Skeletal muscle satellite cell (primary cell): ENCODE measurements around the gene ZSWIM5.
"Not testable (repeated sequence)": the region's sequence is repeated elsewhere in the genome, so short reads cannot be mapped to it uniquely, and the experiment has no call there.

Experiments used
- H3K27me3 ChIP-seq: 2 replicates; pipeline ENCODE4 v1.7.0; 2013; ENCODE audit warnings: low read length; ENCODE audit not compliant: control insufficient read depth, insufficient read depth
- H3K36me3 ChIP-seq: 2 replicates; pipeline ENCODE4 v1.7.0; 2013; ENCODE audit warnings: mild to moderate bottlenecking, control low read depth, low read length; ENCODE audit not compliant: insufficient read depth
- H3K4me1 ChIP-seq: 2 replicates; pipeline ENCODE4 v1.7.0; 2013; ENCODE audit warnings: low read length; ENCODE audit not compliant: control insufficient read depth, insufficient read depth
- H3K4me2 ChIP-seq: 2 replicates; pipeline ENCODE4 v1.7.0; 2013; ENCODE audit warnings: mild to moderate bottlenecking, low read length
- H3K4me3 ChIP-seq: 2 replicates; pipeline ENCODE4 v1.7.0; 2013; ENCODE audit warnings: low read length
- H3K9ac ChIP-seq: 2 replicates; pipeline ENCODE4 v1.7.0; 2013; ENCODE audit warnings: mild to moderate bottlenecking, low read depth, low read length, moderate library complexity
- H3K9me3 ChIP-seq: replicated peaks from 2 replicates; pipeline ENCODE4 v1.7.0; 2013; ENCODE audit warnings: mild to moderate bottlenecking, control low read depth, low read length

Gene ZSWIM5

DNA sequence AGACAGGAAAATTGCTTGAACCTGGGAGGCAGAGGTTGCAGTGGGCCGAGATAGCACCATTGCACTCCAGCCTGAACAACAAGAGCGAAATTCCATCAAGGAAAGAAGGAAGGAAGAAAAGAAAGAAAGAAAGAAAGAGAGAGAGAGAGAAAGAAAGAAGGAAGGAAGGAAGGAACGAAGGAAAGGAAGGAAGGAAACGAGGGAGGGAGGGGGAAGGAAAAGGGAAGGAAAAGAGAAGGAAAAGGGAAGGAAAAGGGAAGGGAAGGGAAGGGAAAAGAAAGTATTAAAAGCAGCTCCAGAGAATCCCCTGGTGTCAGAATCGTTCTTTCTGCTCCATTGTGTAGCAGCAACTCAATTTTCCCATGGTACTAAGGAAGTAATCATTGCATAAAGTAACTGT lies 19.2 kb upstream of the ZSWIM5 start:
- Histone ChIP-seq H3K4me2 (no peak overlapping the region), H3K4me3 (no peak overlapping the region), H3K9me3 (no peaks in the 10 kb centered on the region), H3K36me3 (no peaks in the 10 kb centered on the region), H3K4me1 (no peaks in the 10 kb centered on the region), H3K9ac (no peak overlapping the region), H3K27me3 (peaks cover 6% of the 10 kb centered on the region)

DNA sequence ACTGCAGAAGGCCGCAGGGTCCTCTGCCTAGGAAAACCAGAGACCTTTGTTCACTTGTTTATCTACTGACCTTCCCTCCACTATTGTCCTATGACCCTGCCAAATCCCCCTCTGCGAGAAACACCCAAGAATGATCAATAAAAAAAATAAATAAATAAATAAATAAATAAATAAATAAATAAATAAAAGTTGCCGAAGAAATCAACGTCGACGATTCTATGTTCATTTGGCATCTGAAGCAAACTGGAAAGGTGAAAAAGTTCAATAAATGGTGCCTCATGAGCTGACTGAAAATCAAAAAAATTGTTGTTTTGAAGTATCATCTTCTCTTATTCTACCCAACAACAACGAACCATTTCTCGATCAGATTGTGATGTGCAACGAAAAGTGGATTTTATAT lies 17.3 kb upstream of the ZSWIM5 start:
- H3K36me3 ChIP-seq, H3K9me3 ChIP-seq, H3K4me1 ChIP-seq, H3K9ac ChIP-seq, H3K4me3 ChIP-seq, H3K4me2 ChIP-seq: not testable (repeated sequence)
- H3K27me3 ChIP-seq = peaks cover 18% of the 10 kb centered on the region

DNA sequence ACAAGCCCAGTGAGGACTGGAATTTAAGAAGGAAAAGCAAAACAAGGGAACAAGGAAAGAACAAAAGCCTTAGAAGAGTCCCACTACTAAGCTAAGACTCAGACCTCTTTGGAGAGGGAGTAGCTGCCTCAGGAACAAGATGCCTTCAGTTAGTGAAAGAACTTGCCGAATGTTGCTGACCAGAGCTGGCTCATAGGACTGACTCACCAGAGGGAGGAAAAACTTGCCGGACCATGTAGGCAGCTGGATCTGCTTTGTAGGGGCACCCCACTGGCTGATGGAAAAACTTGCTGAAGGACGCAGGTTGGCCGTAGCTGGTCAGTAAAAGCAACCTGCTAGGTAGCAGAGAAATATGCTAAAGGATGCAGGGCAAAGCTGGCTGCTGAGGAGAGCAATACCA lies 15.3 kb upstream of the ZSWIM5 start:
- no peaks in the 10 kb centered on the region for H3K9me3 ChIP-seq
- H3K9ac ChIP-seq = no peak overlapping the region
- H3K4me3 ChIP-seq = no peak overlapping the region
- H3K4me2 ChIP-seq = no peak overlapping the region
- no peaks in the 10 kb centered on the region for H3K36me3 ChIP-seq
- peaks cover 28% of the 10 kb centered on the region for H3K27me3 ChIP-seq
- no peaks in the 10 kb centered on the region for H3K4me1 ChIP-seq

DNA sequence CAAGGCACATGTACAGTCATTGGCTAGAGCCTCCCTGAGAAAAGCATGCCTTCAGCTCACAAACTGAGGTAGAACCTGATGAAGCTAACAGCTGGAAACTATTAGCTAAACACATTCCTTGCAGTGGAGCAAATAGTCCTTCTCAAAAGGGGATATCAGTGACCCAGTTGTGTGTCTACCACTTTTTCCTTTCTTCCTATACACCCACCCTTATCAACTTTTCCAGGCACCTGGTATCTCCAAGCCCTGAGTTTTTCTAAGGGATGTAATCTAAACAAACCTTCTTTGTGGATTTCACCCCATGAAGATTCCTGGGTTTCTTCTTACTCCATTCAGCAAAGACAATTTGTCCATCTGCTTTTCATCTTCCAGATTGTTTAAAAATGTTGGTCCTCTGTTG lies 10.5 kb upstream of the ZSWIM5 start:
- no peaks in the 10 kb centered on the region for H3K9me3 ChIP-seq
- no peak overlapping the region for H3K4me3 ChIP-seq
- H3K9ac ChIP-seq = no peak overlapping the region
- no peak overlapping the region for H3K4me2 ChIP-seq
- H3K27me3 ChIP-seq = peaks cover 39% of the 10 kb centered on the region
- no peaks in the 10 kb centered on the region for H3K4me1 ChIP-seq
- no peaks in the 10 kb centered on the region for H3K36me3 ChIP-seq

DNA sequence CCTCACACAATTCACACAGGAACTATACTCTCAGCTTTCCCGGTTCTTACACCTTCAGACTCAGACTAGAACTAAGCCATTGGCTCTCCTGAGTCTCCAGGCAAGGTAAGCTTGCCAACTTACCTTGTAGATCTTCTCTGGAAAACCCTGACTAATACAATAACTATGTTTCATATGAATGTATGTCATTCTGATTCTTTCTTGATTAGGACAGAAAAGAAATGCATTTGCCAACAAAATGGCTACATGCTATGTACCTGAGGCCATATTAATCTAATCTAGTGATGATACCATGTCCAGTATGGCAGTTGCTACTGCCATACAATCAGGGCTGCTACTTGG lies 9.8 kb upstream of the ZSWIM5 start:
- H3K4me2 ChIP-seq = no peak overlapping the region
- H3K4me1 ChIP-seq = no peaks in the 10 kb centered on the region
- no peaks in the 10 kb centered on the region for H3K36me3 ChIP-seq
- no peak overlapping the region for H3K4me3 ChIP-seq
- no peaks in the 10 kb centered on the region for H3K9me3 ChIP-seq
- H3K27me3 ChIP-seq = peaks cover 39% of the 10 kb centered on the region
- no peak overlapping the region for H3K9ac ChIP-seq

DNA sequence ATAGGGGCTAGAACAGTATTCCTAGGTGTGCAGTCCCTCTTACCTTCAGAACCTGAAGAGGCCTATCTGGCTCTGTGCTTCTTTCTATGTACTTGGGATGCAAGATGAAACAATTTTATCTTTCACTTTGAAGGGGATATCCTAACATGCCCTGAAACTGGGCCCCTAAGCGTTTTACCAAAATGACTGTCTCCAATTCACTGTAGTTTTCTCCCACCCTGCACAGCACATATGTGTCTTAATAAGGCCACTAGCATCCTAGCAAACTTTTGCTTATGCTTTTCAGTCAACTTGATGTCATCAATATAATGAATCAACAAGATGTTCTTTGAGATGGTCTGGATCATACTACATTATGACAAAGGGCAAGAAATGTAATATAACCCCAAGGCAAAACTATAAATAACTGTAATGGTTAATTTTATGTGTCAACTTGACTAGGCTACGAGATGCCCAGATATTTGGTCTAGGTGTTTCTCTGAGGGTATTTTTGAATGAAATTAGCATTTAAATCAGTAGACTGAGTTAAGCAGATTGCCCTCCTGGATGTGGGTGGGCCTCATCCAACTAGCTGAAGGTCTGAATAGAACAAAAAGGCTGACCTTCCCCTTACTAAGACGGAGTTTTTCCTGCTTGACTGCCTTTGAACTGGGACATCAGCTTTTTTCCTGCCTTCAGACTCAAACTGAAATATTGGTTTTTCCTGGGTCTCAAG lies 9.2 kb upstream of the ZSWIM5 start:
- Histone ChIP-seq H3K9me3 (no peaks in the 10 kb centered on the region), H3K27me3 (peaks cover 34% of the 10 kb centered on the region), H3K4me1 (no peaks in the 10 kb centered on the region), H3K4me3 (no peak overlapping the region), H3K9ac (no peak overlapping the region), H3K36me3 (no peaks in the 10 kb centered on the region), H3K4me2 (no peak overlapping the region)

DNA sequence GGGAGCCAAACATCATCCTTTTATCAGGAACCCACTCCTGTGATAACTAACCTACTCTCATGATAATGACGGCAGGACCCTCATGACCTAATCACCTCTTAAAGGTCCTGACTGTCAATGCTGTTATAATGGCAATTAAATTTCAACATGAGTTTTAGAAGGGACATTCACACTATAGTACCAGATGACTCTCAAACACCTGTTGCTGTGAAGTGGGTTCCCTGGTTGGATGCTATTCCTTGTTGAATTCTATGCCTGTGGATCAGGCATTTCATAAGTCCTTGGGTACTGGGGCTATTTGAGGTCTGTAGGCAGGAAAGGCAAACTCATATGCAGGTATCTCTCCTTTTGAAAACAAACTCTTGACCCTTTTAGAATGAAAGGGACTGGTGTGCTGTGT lies 7.5 kb upstream of the ZSWIM5 start:
- Histone ChIP-seq H3K36me3 (no peaks in the 10 kb centered on the region), H3K4me2 (no peak overlapping the region), H3K9ac (no peak overlapping the region), H3K4me3 (no peak overlapping the region), H3K9me3 (no peaks in the 10 kb centered on the region), H3K27me3 (peaks cover 32% of the 10 kb centered on the region), H3K4me1 (no peaks in the 10 kb centered on the region)

DNA sequence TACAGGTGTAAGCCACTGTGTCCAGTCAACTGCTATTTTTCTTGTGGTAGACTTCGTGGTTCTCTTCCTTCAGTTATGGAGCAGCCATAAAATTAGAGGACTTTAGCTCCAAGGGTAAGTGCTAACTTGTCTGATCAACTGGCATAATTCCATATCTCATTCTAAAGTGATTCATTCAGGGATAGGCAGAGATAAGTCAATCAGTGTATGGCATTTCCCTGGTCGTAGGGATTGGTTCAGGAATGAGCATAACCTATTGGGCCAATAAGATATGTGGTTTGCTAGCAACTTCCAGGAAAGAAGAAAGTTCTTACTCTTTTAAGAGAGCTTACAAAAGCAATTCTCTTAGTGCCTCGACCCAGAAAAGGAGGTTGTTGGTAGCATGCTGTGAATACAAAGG lies 4.7 kb upstream of the ZSWIM5 start:
- no peak overlapping the region for H3K4me2 ChIP-seq
- peaks cover 4% of the 10 kb centered on the region for H3K4me1 ChIP-seq
- no peaks in the 10 kb centered on the region for H3K9me3 ChIP-seq
- H3K4me3 ChIP-seq = no peak overlapping the region
- peaks cover 38% of the 10 kb centered on the region for H3K27me3 ChIP-seq
- no peaks in the 10 kb centered on the region for H3K36me3 ChIP-seq
- no peak overlapping the region for H3K9ac ChIP-seq

DNA sequence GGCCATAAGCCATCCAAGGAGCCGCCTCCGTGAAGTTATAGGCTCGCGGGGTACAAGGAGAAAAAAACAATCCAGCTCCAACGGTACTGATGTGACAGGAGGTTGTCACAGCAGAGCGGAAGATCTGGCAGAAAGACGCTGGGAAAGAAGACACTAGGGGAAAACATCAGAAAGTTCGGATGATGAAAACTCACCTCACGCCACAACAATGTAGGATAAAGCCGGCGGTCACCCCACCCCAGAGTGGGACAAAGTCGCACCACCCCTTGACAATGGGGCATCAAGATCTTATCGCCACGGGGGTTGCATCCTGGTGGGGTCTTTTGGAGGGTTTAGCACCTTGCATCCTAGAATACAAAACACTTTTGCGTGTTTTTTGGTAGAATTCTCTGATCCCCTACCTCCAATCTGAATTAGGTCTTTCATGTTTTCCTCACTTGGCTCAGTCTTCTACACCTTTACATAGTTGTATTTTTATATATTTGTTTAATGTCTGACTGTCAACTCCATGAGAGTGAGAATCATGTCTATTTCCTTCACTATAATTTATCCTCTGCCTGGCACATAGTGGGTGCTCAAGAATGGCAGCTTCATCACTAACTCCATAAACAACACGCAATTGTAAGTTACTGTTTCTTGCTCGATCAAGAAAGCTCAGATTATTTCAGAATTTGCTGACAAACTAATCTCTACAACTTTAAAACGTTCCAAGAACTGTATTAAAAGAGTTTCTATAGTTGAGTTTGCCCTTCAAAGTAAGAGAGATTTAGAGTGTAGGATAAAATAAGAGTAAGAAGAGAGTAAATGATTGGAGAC lies 611 bp upstream of the ZSWIM5 start:
- no peaks in the 10 kb centered on the region for H3K9me3 ChIP-seq
- peak overlapping the region; percentile 99 for H3K4me2 ChIP-seq
- no peaks in the 10 kb centered on the region for H3K36me3 ChIP-seq
- H3K4me1 ChIP-seq = peaks cover 4% of the 10 kb centered on the region
- peaks cover 46% of the 10 kb centered on the region for H3K27me3 ChIP-seq
- H3K4me3 ChIP-seq = peak overlapping the region; percentile 87
- H3K9ac ChIP-seq = peak overlapping the region; percentile 14

DNA sequence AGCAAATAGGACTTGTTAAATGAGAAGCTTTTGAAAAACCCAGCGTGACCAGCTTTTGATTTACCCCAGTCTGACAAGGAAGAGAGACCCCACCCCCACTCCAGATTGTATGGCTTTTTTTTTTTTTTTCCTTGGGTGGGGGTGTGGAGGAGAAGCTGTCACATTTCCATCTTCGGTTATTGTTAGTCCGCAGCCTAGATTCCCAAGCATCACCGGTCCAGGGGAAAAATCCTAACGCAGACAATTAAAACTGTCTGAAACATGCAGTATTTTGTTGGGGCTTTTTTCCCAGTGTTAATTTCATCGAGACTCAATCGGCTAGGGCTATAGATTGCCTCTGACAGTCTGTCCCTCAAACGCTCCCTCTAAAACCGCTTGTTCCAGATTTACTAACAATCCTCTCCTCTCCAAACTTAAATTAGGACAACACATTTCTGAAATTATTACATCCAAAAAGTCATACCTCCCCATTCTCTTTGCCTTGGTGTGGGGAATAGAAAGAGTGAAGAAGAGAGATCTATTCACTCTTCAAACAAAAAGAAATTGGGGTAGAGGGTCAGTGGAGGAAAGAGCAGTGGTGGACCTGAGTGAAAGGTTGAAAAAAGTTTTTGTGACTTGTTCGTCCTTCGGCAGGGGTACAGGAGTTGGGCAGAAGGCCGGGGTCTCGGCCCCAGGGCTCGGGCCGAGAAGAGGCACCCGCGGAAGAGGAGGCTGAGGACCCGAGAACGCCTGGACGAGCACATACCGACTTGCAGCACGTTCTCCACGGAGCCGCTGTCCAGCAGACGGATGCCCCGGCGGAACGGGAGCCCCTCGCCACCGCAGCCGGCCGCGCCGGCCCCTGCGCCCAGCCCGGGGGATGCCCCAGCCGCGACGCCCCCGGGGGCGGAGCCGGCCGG lies 1.1 kb downstream of the ZSWIM5 start:
- Histone ChIP-seq H3K36me3 (no peaks in the 10 kb centered on the region), H3K9me3 (no peaks in the 10 kb centered on the region), H3K4me3 (peak overlapping the region; percentile 87), H3K9ac (no peak overlapping the region), H3K27me3 (peaks cover 54% of the 10 kb centered on the region), H3K4me2 (peak overlapping the region; percentile 99), H3K4me1 (peaks cover 4% of the 10 kb centered on the region)

DNA sequence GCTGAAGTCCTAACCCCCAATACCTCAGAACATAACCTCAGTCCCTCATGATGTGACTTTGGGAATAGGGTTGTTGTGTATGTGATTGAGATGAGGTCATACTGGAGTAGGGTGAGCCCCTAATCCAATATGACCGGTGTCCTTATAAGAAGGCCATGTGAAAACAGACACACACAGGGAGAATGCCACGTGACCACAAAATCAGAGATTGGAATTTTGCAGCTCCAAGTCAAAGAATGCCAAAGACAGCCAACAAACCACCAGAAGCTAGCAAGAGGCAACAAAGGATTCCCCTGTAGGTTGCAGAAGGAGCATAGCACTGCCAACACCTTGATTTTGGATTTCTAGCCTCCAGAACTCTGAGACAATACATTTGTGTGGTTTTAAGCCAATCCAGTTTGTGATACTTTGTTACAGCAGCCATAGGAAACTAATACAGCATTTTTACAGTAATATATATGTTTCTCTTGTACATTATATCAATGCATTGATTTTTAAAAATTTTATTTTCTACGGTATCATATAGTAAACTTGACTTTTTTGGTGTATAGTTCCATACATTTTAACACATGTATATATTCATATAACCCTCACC lies 5.4 kb downstream of the ZSWIM5 start:
- no peak overlapping the region for H3K4me3 ChIP-seq
- no peak overlapping the region for H3K4me2 ChIP-seq
- no peaks in the 10 kb centered on the region for H3K36me3 ChIP-seq
- H3K27me3 ChIP-seq = peaks cover 25% of the 10 kb centered on the region
- H3K9me3 ChIP-seq = no peaks in the 10 kb centered on the region
- no peaks in the 10 kb centered on the region for H3K4me1 ChIP-seq
- no peak overlapping the region for H3K9ac ChIP-seq
